Hematopoietic multipotent progenitor cell treated with erythropoietin and hydrocortisone succinate and interleukin-3 and kit ligand, for 6 days (in vitro differentiated cells): ENCODE measurements around the gene KCNJ9.
"Not testable (repeated sequence)": the region's sequence is repeated elsewhere in the genome, so short reads cannot be mapped to it uniquely, and the experiment has no call there.

ENCODE experiments used
- DNase-seq: peaks from one replicate; pipeline ENCODE4 v3.0.0-alpha.2; 2015

KCNJ9 gene

DNA sequence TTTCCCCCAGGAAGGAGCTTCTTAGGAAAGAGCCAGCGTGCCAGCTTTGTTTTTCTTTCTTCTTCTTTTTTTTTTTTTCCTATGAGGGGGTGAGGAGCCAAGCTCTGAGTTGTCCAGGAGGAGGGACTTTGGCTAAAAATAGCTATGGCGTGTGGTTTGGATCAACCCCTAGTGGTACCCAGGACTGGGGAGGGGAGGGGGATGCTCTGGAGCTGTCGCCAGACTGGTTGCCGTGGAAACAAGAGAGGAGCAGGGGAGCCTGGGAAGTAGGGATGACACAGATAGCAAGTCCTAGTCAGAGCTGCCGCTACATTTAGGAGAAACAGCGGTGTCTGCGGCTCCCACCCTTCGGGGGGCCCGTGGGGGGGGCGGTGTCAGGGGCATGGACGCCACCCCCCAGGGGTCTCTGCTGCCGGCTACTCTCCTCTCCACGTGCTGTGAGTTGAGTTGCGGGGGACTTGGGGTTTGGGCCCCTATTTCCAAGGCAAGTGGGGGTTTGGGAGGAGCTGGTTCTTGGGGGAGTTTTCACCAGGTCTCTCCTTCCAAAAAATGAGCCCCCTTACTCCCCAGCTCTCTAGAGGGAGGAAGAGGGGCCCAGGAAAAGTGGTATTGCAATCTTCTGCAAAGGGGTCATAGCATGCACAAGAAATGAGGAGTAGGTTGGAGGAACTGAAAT lies at the start of gene KCNJ9:
TSS of gene KCNJ9 (plus strand) at position 278 of the 676 bp plus-strand sequence. CDS start 2,493 bp downstream, outside the sequence.
- DNase-seq, result no peak

GRCh38 chr1:160032165-160032820 lies 49.0 kb upstream of the KCNJ9 start:
- peak; percentile 36 for DNase-seq

DNA sequence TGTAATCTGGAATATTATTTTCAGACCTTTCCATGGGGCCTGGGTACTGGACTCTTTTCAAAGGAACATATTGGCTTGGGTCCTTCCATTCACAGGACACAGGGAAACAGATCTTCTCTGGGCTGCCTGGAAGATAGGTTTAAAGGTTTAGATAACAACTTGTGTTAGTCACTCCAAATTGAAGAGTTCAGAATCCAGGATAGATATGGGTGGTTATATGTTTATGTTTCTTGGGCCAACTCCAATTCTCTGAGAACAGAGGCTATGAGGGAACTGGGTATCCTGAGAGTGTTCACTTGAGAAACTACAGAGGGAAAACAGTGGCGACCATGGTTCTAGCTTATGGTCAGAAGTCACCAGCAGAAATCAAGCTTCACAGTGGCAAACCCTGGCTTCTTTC lies 40.9 kb upstream of the KCNJ9 start:
- DNase-seq, result no peak

- no peak for DNase-seq
Observed at GRCh38 chr1:160043543-160043942, 37.8 kb upstream of the KCNJ9 start.

GRCh38 chr1:160045653-160046052 lies 35.7 kb upstream of the KCNJ9 start:
- DNase-seq, result no peak

DNA sequence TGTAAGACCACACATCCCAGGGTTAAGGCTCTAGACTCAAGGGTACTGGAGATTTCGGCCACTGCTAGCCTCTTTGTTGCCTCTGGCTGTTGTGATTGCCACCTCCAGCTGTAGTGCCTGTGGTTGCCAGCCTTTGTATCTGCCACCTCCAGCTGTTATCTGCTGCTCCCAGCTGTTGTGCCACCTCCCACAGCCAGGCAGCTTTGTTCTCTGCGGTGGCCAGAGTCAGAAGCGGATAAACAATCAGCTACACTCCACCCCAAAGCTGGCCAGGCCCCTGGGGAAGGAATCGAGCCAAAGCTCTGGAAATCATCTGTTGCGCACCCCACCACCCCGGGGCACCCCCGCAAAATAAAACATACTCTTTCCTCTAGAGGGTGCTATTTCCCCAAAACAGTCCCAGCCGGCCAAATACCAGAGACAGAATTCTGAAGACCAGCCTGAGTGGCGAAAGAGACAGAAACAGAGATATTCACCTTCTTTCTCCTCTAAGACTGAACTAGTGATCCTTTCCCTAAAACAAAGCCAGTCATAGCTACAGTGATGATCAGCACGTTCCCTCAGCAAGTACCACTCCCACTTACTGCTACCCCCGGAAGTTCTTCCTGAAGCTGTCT lies 34.7 kb upstream of the KCNJ9 start:
- DNase-seq, result peak; percentile 98

- no peak for DNase-seq
Observed at GRCh38 chr1:160047111-160047991, 34.0 kb upstream of the KCNJ9 start.

GRCh38 chr1:160048335-160048734 lies 33.0 kb upstream of the KCNJ9 start:
- no peak for DNase-seq

DNA sequence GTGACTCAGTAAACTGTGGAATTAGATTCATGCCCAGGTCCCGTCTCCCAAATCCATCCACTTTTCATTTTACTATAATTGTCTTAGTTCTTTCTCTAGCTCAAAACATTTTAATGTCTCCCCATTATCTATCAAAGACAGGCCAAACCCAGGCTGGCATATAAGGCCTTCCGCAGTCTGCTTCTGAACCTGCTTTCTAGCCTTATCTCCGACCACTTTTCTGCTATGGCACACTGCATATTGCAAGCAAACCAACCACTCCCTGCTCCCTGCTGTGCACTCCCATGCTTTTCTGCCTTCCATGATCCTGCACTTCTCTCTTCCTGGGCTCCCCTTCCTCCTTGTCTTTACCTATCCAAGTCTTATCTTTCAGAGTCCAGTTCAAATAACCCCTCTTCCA lies 32.2 kb upstream of the KCNJ9 start:
- DNase-seq, result peak; percentile 92

GRCh38 chr1:160050182-160050581 lies 31.2 kb upstream of the KCNJ9 start:
- DNase-seq, result not testable (repeated sequence)

DNA sequence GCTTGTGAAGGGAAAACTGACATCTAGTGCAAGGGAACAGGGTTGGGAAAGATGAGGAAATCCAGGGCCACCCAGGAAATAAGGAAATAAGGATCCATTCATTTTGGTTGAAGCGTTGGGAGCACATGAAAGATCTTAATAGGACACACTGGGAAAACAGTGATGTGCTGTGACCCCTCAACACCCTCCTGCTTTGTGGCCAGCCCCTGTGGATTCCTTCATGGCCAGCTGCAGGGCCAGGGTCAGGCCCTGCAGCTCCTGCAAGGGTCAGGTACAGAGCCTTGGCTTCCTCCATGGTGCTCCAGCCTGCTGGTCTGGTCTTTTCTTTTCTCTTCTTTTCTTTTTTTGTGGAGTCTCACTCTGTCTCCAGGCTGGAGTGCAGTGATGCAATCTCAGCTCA lies 30.7 kb upstream of the KCNJ9 start:
- DNase-seq, result no peak

GRCh38 chr1:160052936-160053335 lies 28.4 kb upstream of the KCNJ9 start:
- no peak for DNase-seq

- DNase-seq, result no peak
Observed at GRCh38 chr1:160053548-160054365, 27.6 kb upstream of the KCNJ9 start.

- DNase-seq, result no peak
Observed at GRCh38 chr1:160056648-160057169, 24.6 kb upstream of the KCNJ9 start.

- DNase-seq, result no peak
Observed at GRCh38 chr1:160058087-160058486, 23.3 kb upstream of the KCNJ9 start.

DNA sequence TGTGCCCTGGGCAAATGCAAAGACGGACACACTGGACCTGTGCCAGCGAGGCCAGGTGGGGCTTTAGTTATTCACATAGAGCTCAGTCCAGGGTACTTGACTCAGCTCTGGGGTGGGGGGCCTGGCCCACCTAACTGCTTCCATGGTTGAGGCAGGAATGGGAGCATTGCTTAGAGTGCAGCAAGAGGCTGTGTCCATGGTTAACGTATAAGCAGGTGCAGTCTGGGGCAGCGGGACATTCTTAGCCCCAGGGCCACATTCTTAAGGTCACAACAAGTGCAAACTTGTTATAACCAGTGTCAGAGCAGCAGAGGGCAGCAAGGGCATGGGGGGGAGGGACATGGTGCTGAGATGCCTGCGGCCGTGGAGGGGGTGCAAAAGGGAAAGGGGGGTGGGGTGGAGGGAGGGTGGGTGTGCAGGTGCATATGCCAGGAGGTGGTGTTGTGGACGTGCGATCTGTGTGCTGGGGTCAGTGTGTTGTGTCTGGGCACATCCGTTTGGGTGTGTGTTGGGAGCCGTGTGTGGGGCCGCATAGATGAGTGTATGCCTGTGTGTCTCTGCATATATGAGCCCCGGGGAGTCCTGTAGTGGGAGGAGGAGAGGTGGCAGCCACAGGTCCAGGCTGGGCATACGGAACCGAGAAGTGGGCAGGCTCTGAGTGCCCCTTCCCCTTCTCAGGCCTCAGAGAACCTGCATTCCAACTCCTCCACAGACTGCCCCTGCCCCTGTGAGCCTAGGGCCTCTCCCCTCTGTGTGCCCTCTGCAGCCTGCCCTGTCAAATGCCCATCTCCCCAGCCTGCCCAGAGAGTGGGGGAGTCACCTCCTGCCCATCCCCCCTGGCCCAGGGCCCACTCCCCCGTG lies 19.7 kb upstream of the KCNJ9 start:
- no peak for DNase-seq

- DNase-seq, result no peak
Observed at GRCh38 chr1:160062230-160062532, 19.2 kb upstream of the KCNJ9 start.

- DNase-seq, result no peak
Observed at GRCh38 chr1:160063176-160063575, 18.2 kb upstream of the KCNJ9 start.

DNA sequence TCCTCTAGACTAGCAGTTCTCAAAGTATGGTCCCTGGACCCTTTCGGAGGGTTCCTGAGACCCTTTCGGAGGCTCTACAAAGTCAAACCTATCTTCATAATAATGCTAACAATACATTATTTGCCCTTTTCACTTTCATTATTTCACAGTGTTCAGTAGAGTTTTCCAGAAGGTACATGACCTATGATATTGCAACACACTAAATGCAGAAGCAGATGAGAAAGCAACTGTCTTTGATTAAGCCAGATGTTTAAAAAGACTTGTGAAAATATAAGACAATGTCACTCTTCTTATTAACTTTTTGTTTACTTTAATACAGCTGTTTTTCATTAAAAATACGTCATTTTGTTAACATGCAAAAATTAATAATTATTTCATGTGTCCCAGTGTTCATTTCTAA lies 17.2 kb upstream of the KCNJ9 start:
- no peak for DNase-seq

DNA sequence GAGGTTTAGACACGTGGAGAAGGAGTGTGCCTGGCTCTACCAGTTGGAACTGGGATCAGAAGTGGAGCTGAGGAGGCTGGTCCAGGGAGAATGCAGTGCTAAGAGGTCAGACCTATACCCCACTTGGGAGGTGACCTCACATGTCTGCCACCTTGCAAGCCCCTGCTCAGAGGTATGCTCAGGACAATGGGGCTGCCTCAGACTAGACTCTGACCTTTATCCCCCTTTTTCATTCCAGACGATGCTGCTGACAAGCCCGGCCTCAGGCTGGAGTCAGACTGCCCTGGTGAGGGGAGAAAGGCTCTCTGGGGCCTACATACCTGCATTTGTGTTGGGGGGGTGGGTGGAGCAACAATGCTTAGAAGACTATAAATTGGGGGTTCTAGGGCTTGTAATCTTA lies 16.6 kb upstream of the KCNJ9 start:
- DNase-seq, result no peak
